ENCODE data around the gene RBFOX2. TPM values are rescaled to one million over a fixed set of nuclear protein-coding genes. Genes with fewer than 3 reads are reported as not detected.
A peak's percentile ranks its signal among the peaks of the same experiment; 100 is the strongest.

RBFOX2 gene
- total and polyA plus RNA-seq, 2 of the 13 experiments (the other 11 are each of a cell fraction or from before 2014, with no cell fraction given), result 37.3 to 40.4 TPM

GRCh38 chr22:35928285-35928798 is 100.3 kb downstream of the RBFOX2 start:
- ATAC-seq (no peak), DNase-seq (ENCODE audit: low spot score) (no peak), FAIRE-seq (no peak)
- TF ChIP-seq GFI1 (CRISPR knock-in tag; IDR thresholded peaks at IDR 0.05; ENCODE audit: borderline replicate concordance) (no peak), MAFK (conservative IDR thresholded peaks at IDR 0.05 in 1 of 2, IDR thresholded peaks at IDR 0.05 in 1 of 2; ENCODE audit: low read length in 2 of 2) (peak; percentile 55 to 69), ZIK1 (CRISPR knock-in tag; IDR thresholded peaks at IDR 0.05; ENCODE audit: borderline replicate concordance, low read depth) (no peak), ZNF225 (CRISPR knock-in tag; IDR thresholded peaks at IDR 0.05) (no peak), TRIM24 (CRISPR knock-in tag; IDR thresholded peaks at IDR 0.05) (no peak), MLLT10 (CRISPR knock-in tag; IDR thresholded peaks at IDR 0.05) (no peak), KDM6A (CRISPR knock-in tag; IDR thresholded peaks at IDR 0.05; ENCODE audit: low read depth) (no peak), ZNF772 (CRISPR knock-in tag; IDR thresholded peaks at IDR 0.05) (no peak), DZIP1 (CRISPR knock-in tag; IDR thresholded peaks at IDR 0.05) (no peak), KMT2B (CRISPR knock-in tag; IDR thresholded peaks at IDR 0.05) (no peak), ZNF83 (CRISPR knock-in tag; IDR thresholded peaks at IDR 0.05; ENCODE audit: borderline replicate concordance) (no peak), MXD4 (CRISPR knock-in tag; IDR thresholded peaks at IDR 0.05) (no peak), HOXA5 (CRISPR knock-in tag; IDR thresholded peaks at IDR 0.05) (no peak), ZNF430 (CRISPR knock-in tag; IDR thresholded peaks at IDR 0.05) (no peak), ZNF761 (CRISPR knock-in tag; conservative IDR thresholded peaks at IDR 0.05) (no peak), PITX1 (CRISPR knock-in tag; IDR thresholded peaks at IDR 0.05) (no peak), MAFF (IDR thresholded peaks at IDR 0.05; ENCODE audit: low read depth, low read length) (peak; percentile 64), RNF2 (conservative IDR thresholded peaks at IDR 0.05; ENCODE audit: low read depth) (no peak)
- WGBS (ENCODE audit: low lambda C conversion rate), result 97% methylated on average over 3 of the region's 3 CpGs
- CTCF ChIA-PET (ENCODE audit: low intra/inter-chr PET ratio, low total read pairs), result no interaction called here
- Histone ChIP-seq H3K4me3 (replicated peaks in 1 of 3; ENCODE audit: insufficient read depth in 1 of 3, low read depth in 2 of 3, low read length in 3 of 3) (no peak overlapping the region), H3K9me3 (ENCODE audit: low read length) (no peaks in the 10 kb centered on the region), H3K36me3 (replicated peaks in 1 of 2; ENCODE audit: control insufficient read depth in 1 of 2, insufficient read depth in 2 of 2, low read length in 2 of 2) (peaks cover 0 to 4% of the 10 kb centered on the region in 2 experiments; a peak in 1 of 5 replicates), H3K4me1 (ENCODE audit: insufficient read depth, low read length) (peaks cover 2% of the 10 kb centered on the region), H3K79me2 (ENCODE audit: insufficient read depth, low read length) (peaks cover 2% of the 10 kb centered on the region), H3K27me3 (ENCODE audit: control insufficient read depth in 1 of 2, insufficient read depth in 2 of 2, low read length in 2 of 2) (no peaks in the 10 kb centered on the region), H3K4me2 (ENCODE audit: low read depth, low read length) (no peak overlapping the region), H3K9ac (ENCODE audit: insufficient read depth, low read depth, low read length) (no peak overlapping the region), H3K27ac (ENCODE audit: extremely low read length, insufficient read depth, low read length) (no peak overlapping the region), H2AFZ (ENCODE audit: low read length) (no peak overlapping the region), H4K20me1 (ENCODE audit: insufficient read depth, low read length) (no peaks in the 10 kb centered on the region)
- BruUV-seq (replicated peaks), result no TSS peak
- intact Hi-C loops (cut with micrococcal nuclease; ENCODE audit: unreplicated experiment), result no loop called here
- POLR2A ChIA-PET, result no interaction called here
- in situ Hi-C loops (cut with HindIII; ENCODE audit: extremely low pct_ligation_motif_present, low pct_unique_long_range_greater_than_20kb), result no loop called here
